ENCODE data around the gene CCDC117. TPM values are rescaled to one million over a fixed set of nuclear protein-coding genes. Genes with fewer than 3 reads are reported as not detected.

Gene CCDC117
- total and polyA plus RNA-seq, 4 donors: 8.1 to 24.0 (median 16.2) TPM

DNA sequence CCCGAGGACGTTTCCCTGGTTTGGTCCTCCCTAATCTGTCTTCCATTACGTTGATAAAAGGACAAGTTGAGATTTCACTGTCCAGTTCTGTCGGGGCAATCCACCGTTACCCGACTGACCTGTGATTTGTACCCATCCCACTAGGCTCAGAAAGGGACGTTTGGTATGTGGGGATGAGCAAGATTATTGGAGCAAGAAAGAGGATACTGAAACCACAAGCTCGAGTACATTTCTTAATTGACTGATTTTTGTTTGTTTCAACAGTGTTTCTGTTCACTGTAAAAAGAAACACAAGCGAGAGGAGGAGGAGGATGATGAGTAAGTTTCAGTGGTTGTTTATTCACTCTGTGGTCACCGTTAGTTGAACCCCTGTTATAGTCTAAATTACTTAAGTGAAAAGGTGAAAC lies 969 bp downstream of the CCDC117 start:
- TF ChIP-seq RXRA (IDR thresholded peaks at IDR 0.05) (peak in 1 of 2 donors; percentile 12), HNF4A (conservative IDR thresholded peaks at IDR 0.05) (peak in 1 of 2 donors; percentile 14), YY1 (IDR thresholded peaks at IDR 0.05) (peak; percentile 81), JUND (IDR thresholded peaks at IDR 0.05) (no peak)
- TF ChIP-seq, protein P1, sequence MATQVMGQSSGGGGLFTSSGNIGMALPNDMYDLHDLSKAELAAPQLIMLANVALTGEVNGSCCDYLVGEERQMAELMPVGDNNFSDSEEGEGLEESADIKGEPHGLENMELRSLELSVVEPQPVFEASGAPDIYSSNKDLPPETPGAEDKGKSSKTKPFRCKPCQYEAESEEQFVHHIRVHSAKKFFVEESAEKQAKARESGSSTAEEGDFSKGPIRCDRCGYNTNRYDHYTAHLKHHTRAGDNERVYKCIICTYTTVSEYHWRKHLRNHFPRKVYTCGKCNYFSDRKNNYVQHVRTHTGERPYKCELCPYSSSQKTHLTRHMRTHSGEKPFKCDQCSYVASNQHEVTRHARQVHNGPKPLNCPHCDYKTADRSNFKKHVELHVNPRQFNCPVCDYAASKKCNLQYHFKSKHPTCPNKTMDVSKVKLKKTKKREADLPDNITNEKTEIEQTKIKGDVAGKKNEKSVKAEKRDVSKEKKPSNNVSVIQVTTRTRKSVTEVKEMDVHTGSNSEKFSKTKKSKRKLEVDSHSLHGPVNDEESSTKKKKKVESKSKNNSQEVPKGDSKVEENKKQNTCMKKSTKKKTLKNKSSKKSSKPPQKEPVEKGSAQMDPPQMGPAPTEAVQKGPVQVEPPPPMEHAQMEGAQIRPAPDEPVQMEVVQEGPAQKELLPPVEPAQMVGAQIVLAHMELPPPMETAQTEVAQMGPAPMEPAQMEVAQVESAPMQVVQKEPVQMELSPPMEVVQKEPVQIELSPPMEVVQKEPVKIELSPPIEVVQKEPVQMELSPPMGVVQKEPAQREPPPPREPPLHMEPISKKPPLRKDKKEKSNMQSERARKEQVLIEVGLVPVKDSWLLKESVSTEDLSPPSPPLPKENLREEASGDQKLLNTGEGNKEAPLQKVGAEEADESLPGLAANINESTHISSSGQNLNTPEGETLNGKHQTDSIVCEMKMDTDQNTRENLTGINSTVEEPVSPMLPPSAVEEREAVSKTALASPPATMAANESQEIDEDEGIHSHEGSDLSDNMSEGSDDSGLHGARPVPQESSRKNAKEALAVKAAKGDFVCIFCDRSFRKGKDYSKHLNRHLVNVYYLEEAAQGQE (IDR thresholded peaks at IDR 0.05): peak; percentile 54
- Histone ChIP-seq H3K4me3 (ENCODE audit: low read depth in 1 of 3, low read length in 3 of 3) (peak overlapping the region; percentile 75 to 97 (median 85)), H3K27ac (ENCODE audit: low read depth in 1 of 2, low read length in 2 of 2) (peak overlapping the region; percentile 90 to 100), H3K4me1 (ENCODE audit: control insufficient read depth in 4 of 4, insufficient read depth in 4 of 4, low read length in 3 of 4) (peaks cover 2 to 20% (median 7%) of the 10 kb centered on the region in 4 donors), H3K9me3 (ENCODE audit: control insufficient read depth in 4 of 4, low read length in 3 of 4) (no peaks in the 10 kb centered on the region), H3K27me3 (ENCODE audit: control insufficient read depth in 4 of 4, insufficient read depth in 4 of 4, low read length in 3 of 4) (no peaks in the 10 kb centered on the region), H3K9ac (ENCODE audit: low read depth in 1 of 2, low read length in 2 of 2) (peak overlapping the region; percentile 84 to 94), H3K36me3 (ENCODE audit: control insufficient read depth in 4 of 4, insufficient read depth in 3 of 4, low read depth in 1 of 4, low read length in 3 of 4) (peaks cover 2 to 12% (median 5%) of the 10 kb centered on the region in 4 donors)
- DNase-seq (ENCODE audit: low spot score): no peak
- WGBS: under 1% methylated on average over 10 of the region's 10 CpGs

DNA sequence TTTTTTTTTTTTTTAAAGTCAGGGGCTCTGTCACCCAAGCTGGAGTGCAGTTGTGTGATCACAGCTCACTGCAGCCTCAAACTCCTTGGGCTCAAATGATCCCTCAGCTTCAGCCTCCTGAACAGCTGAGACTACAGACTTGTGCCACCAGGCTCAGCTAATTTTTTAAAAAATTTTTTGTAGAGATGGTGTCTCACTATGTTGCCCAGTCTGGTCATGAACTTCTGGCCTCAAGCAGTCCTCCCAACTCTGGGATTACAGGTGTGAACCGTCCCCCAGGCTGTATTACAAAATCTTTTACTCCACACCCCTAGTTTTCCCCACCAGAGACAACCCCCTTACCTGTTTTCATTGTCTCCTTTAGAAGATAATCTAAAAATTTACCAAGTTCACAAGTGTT lies 1.9 kb downstream of the CCDC117 start:
- Histone ChIP-seq H3K9ac (ENCODE audit: low read depth in 1 of 2, low read length in 2 of 2) (peak overlapping the region in 1 of 2 donors; percentile 6), H3K27ac (ENCODE audit: low read depth in 1 of 2, low read length in 2 of 2) (no peak overlapping the region), H3K4me1 (ENCODE audit: control insufficient read depth in 4 of 4, insufficient read depth in 4 of 4, low read length in 3 of 4) (peaks cover 2 to 20% (median 11%) of the 10 kb centered on the region in 4 donors), H3K4me3 (ENCODE audit: low read depth in 1 of 3, low read length in 3 of 3) (no peak overlapping the region), H3K27me3 (ENCODE audit: control insufficient read depth in 4 of 4, insufficient read depth in 4 of 4, low read length in 3 of 4) (no peaks in the 10 kb centered on the region), H3K9me3 (ENCODE audit: control insufficient read depth in 4 of 4, low read length in 3 of 4) (no peaks in the 10 kb centered on the region), H3K36me3 (ENCODE audit: control insufficient read depth in 4 of 4, insufficient read depth in 3 of 4, low read depth in 1 of 4, low read length in 3 of 4) (peaks cover 2 to 12% (median 6%) of the 10 kb centered on the region in 4 donors)
- DNase-seq (ENCODE audit: low spot score): no peak
- WGBS: 62% methylated on average over 1 of the region's 1 CpG
- TF ChIP-seq YY1 (IDR thresholded peaks at IDR 0.05) (no peak), FOXA1 (IDR thresholded peaks at IDR 0.05) (no peak), MAX (IDR thresholded peaks at IDR 0.05) (no peak), ATF3 (IDR thresholded peaks at IDR 0.05) (no peak)
- TF ChIP-seq, protein P2, sequence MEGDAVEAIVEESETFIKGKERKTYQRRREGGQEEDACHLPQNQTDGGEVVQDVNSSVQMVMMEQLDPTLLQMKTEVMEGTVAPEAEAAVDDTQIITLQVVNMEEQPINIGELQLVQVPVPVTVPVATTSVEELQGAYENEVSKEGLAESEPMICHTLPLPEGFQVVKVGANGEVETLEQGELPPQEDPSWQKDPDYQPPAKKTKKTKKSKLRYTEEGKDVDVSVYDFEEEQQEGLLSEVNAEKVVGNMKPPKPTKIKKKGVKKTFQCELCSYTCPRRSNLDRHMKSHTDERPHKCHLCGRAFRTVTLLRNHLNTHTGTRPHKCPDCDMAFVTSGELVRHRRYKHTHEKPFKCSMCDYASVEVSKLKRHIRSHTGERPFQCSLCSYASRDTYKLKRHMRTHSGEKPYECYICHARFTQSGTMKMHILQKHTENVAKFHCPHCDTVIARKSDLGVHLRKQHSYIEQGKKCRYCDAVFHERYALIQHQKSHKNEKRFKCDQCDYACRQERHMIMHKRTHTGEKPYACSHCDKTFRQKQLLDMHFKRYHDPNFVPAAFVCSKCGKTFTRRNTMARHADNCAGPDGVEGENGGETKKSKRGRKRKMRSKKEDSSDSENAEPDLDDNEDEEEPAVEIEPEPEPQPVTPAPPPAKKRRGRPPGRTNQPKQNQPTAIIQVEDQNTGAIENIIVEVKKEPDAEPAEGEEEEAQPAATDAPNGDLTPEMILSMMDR (IDR thresholded peaks at IDR 0.05; ENCODE audit: low read depth, low read length, missing input control): no peak

GRCh38 chr22:28779833-28780232 lies 7.3 kb downstream of the CCDC117 start:
- Histone ChIP-seq H3K4me1 (ENCODE audit: control insufficient read depth in 4 of 4, insufficient read depth in 4 of 4, low read length in 3 of 4) (peaks cover 3 to 23% (median 18%) of the 10 kb centered on the region in 4 donors), H3K27me3 (ENCODE audit: control insufficient read depth in 4 of 4, insufficient read depth in 4 of 4, low read length in 3 of 4) (no peaks in the 10 kb centered on the region), H3K4me3 (ENCODE audit: low read depth in 1 of 3, low read length in 3 of 3) (no peak overlapping the region), H3K9me3 (ENCODE audit: control insufficient read depth in 4 of 4, low read length in 3 of 4) (no peaks in the 10 kb centered on the region), H3K36me3 (ENCODE audit: control insufficient read depth in 4 of 4, insufficient read depth in 3 of 4, low read depth in 1 of 4, low read length in 3 of 4) (peaks cover 0 to 27% (median 17%) of the 10 kb centered on the region in 4 donors), H3K9ac (ENCODE audit: low read depth in 1 of 2, low read length in 2 of 2) (no peak overlapping the region), H3K27ac (ENCODE audit: low read depth in 1 of 2, low read length in 2 of 2) (no peak overlapping the region)
- no peak for DNase-seq (ENCODE audit: low spot score)
- whole genome bisulfite sequencing: 83% methylated on average over 5 of the region's 5 CpGs
- TF ChIP-seq, protein P3, sequence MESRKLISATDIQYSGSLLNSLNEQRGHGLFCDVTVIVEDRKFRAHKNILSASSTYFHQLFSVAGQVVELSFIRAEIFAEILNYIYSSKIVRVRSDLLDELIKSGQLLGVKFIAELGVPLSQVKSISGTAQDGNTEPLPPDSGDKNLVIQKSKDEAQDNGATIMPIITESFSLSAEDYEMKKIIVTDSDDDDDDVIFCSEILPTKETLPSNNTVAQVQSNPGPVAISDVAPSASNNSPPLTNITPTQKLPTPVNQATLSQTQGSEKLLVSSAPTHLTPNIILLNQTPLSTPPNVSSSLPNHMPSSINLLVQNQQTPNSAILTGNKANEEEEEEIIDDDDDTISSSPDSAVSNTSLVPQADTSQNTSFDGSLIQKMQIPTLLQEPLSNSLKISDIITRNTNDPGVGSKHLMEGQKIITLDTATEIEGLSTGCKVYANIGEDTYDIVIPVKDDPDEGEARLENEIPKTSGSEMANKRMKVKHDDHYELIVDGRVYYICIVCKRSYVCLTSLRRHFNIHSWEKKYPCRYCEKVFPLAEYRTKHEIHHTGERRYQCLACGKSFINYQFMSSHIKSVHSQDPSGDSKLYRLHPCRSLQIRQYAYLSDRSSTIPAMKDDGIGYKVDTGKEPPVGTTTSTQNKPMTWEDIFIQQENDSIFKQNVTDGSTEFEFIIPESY (IDR thresholded peaks at IDR 0.05): no peak
- TF ChIP-seq, protein P1 (IDR thresholded peaks at IDR 0.05): no peak
- TF ChIP-seq NR2F2 (IDR thresholded peaks at IDR 0.05) (no peak), RXRA (IDR thresholded peaks at IDR 0.05) (no peak), MAX (IDR thresholded peaks at IDR 0.05) (no peak), YY1 (IDR thresholded peaks at IDR 0.05) (no peak)

Data from liver (tissue), 9 donors.